Left lobe of liver (tissue), 2 donors: ENCODE data around the gene XPO6. TPM values are rescaled to one million over a fixed set of nuclear protein-coding genes. Genes with fewer than 3 reads are reported as not detected.

Experiments
- ATAC-seq: fragments of 200-7000 bp; cut with Tn5 transposase; one replicate; pipeline ENCODE4 v1.9.1; 2020; ENCODE audit warnings: mild to moderate bottlenecking, moderate library complexity
- DNase-seq: peaks from one replicate; pipeline ENCODE4 v3.0.0-alpha.2; 2020; ENCODE audit warnings: low spot score
- total RNA-seq: library from RNA; stranded (reverse); gene quantifications from one replicate; pipeline ENCODE4 v1.2.1, GENCODE V29; 2021
- donor health status: DM: no; HTN: no; CAD: no; lungs with moderate emphysema.
- donor health status: DM: no; HTN: yes; CAD: no.

The XPO6 gene
- total RNA-seq, 1 donor from 2014 or later, result 46.2 TPM

GRCh38 chr16:28210264-28210663 is 1.5 kb downstream of the XPO6 start:
- DNase-seq (no peak), ATAC-seq (no peak)

- no peak for DNase-seq
- no peak for ATAC-seq
Measured at GRCh38 chr16:28208824-28209223, 2.9 kb downstream of the XPO6 start.

- DNase-seq, result no peak
- ATAC-seq, result no peak
Measured at GRCh38 chr16:28208131-28208530, 3.6 kb downstream of the XPO6 start.

- DNase-seq, result no peak
Measured at GRCh38 chr16:28207399-28207798, 4.4 kb downstream of the XPO6 start.

GRCh38 chr16:28205974-28206373 is 5.8 kb downstream of the XPO6 start:
- DNase-seq (no peak), ATAC-seq (no peak)

More at GRCh38 chr16:28207399-28207798, 4.4 kb downstream of the XPO6 start:
- no peak for ATAC-seq

- no peak for DNase-seq
- ATAC-seq, result no peak
Measured at GRCh38 chr16:28205117-28205899, 6.5 kb downstream of the XPO6 start.

- ATAC-seq (no peak), DNase-seq (no peak)
Measured at GRCh38 chr16:28204622-28205021, 7.1 kb downstream of the XPO6 start.

- DNase-seq, result no peak
- no peak for ATAC-seq
Measured at GRCh38 chr16:28204204-28204603, 7.6 kb downstream of the XPO6 start.

- no peak for DNase-seq
- no peak for ATAC-seq
Measured at GRCh38 chr16:28202147-28202746, 9.5 kb downstream of the XPO6 start.

GRCh38 chr16:28200661-28201060 is 11.1 kb downstream of the XPO6 start:
- ATAC-seq (no peak), DNase-seq (no peak)

GRCh38 chr16:28196387-28196987 is 15.3 kb downstream of the XPO6 start:
- DNase-seq (no peak), ATAC-seq (no peak)

GRCh38 chr16:28195859-28196258 is 15.9 kb downstream of the XPO6 start:
- ATAC-seq, result no peak
- DNase-seq, result no peak

GRCh38 chr16:28193530-28194423 is 18.0 kb downstream of the XPO6 start:
- no peak for DNase-seq
- no peak for ATAC-seq

- peak; percentile 19 for ATAC-seq
- no peak for DNase-seq
Measured at GRCh38 chr16:28192806-28193529, 18.8 kb downstream of the XPO6 start.

- ATAC-seq, result no peak
Measured at GRCh38 chr16:28191364-28191960, 20.3 kb downstream of the XPO6 start.

GRCh38 chr16:28189245-28189644 is 22.5 kb downstream of the XPO6 start:
- ATAC-seq (peak; percentile 38), DNase-seq (no peak)

More at GRCh38 chr16:28191364-28191960, 20.3 kb downstream of the XPO6 start:
- no peak for DNase-seq

- no peak for ATAC-seq
- no peak for DNase-seq
Measured at GRCh38 chr16:28188085-28188916, 23.5 kb downstream of the XPO6 start.

GRCh38 chr16:28187595-28188004 is 24.2 kb downstream of the XPO6 start:
- ATAC-seq, result no peak

GRCh38 chr16:28186752-28187151 is 25.0 kb downstream of the XPO6 start:
- ATAC-seq (no peak), DNase-seq (no peak)

More at GRCh38 chr16:28187595-28188004, 24.2 kb downstream of the XPO6 start:
- DNase-seq, result no peak
